Neural progenitor cell (in vitro differentiated cells): ENCODE data around the gene RCOR1. TPM values are rescaled to one million over a fixed set of nuclear protein-coding genes. Genes with fewer than 3 reads are reported as not detected.

Experiments used
- DNase-seq: peaks from one replicate; pipeline ENCODE4 v3.0.0-alpha.2; 2016; ENCODE audit warnings: low spot score
- H2AFZ ChIP-seq: fragments of 200-600 bp; sonication (generic); replicated peaks from 2 replicates; pipeline ENCODE4 v1.6.1; 2016; ENCODE audit warnings: antibody characterized with exemption
- H3F3A ChIP-seq: fragments of 200-600 bp; sonication (generic); 2 replicates; pipeline ENCODE4 v1.6.1; 2016; ENCODE audit warnings: antibody characterized with exemption, low read depth
- H3K27ac ChIP-seq: fragments of 200-600 bp; sonication (generic); 2 replicates; pipeline ENCODE4 v1.5.1; 2016; ENCODE audit warnings: mild to moderate bottlenecking
- H3K27me3 ChIP-seq: fragments of 200-600 bp; sonication (generic); 2 replicates; pipeline ENCODE4 v1.6.1; 2016; ENCODE audit warnings: mild to moderate bottlenecking, moderate library complexity
- H3K36me3 ChIP-seq: fragments of 200-600 bp; sonication (generic); 2 replicates; pipeline ENCODE4 v1.5.1; 2016
- H3K4me1 ChIP-seq: fragments of 200-600 bp; sonication (generic); 2 replicates; pipeline ENCODE4 v1.6.1; 2016; ENCODE audit warnings: mixed run types
- H3K4me2 ChIP-seq: fragments of 200-600 bp; sonication (generic); 2 replicates; pipeline ENCODE4 v1.6.1; 2016
- H3K4me3 ChIP-seq: fragments of 200-600 bp; sonication (generic); 2 replicates; pipeline ENCODE4 v1.5.1; 2016
- H3K79me2 ChIP-seq: fragments of 200-600 bp; sonication (generic); 2 replicates; pipeline ENCODE4 v1.6.1; 2016; ENCODE audit warnings: low read depth
- H3K9ac ChIP-seq: fragments of 200-600 bp; sonication (generic); 2 replicates; pipeline ENCODE4 v1.6.1; 2016
- H3K9me3 ChIP-seq: fragments of 200-600 bp; sonication (generic); 2 replicates; pipeline ENCODE4 v1.5.1; 2016; ENCODE audit warnings: low read depth
- H4K20me1 ChIP-seq: fragments of 200-600 bp; sonication (generic); 2 replicates; pipeline ENCODE4 v1.6.1; 2016; ENCODE audit warnings: low read depth
- H3K27ac Mint-ChIP-seq: 3 replicates; pipeline ENCODE4 v1.8.0; 2021; ENCODE audit warnings: mixed read lengths
- H3K27me3 Mint-ChIP-seq: 2 replicates; pipeline ENCODE4 v1.8.0; 2022; ENCODE audit warnings: low read depth, mild to moderate bottlenecking, inconsistent platforms, moderate library complexity, mixed read lengths; ENCODE audit not compliant: insufficient read depth
- H3K36me3 Mint-ChIP-seq: 3 replicates; pipeline ENCODE4 v1.8.0; 2021; ENCODE audit warnings: mixed read lengths
- H3K4me1 Mint-ChIP-seq: 3 replicates; pipeline ENCODE4 v1.8.0; 2021; ENCODE audit warnings: mixed read lengths
- H3K4me3 Mint-ChIP-seq: 3 replicates; pipeline ENCODE4 v1.8.0; 2021; ENCODE audit warnings: mild to moderate bottlenecking, moderate library complexity, mixed read lengths
- H3K9me3 Mint-ChIP-seq: 3 replicates; pipeline ENCODE4 v1.8.0; 2020; ENCODE audit warnings: mixed read lengths
- EZH2 ChIP-seq: fragments of 200-600 bp; sonication (generic); IDR thresholded peaks from 2 replicates; pipeline ENCODE4 v1.6.1; 2017; ENCODE audit warnings: antibody characterized with exemption, mild to moderate bottlenecking, moderate library complexity
- EZH2phosphoT487 ChIP-seq: fragments of 200-600 bp; sonication (generic); IDR thresholded peaks from 2 replicates; pipeline ENCODE4 v1.6.1; 2017; ENCODE audit warnings: antibody characterized with exemption
- total RNA-seq: library from RNA; depleted of rRNA; stranded (reverse); fragments of >200 nt; gene quantifications from 2 replicates; pipeline ENCODE4 v1.2.3, GENCODE V29; 2015; ENCODE audit warnings: low replicate concordance
- TF ChIP-seq, protein P1 (sequence below): fragments of 200-600 bp; sonication (generic); IDR thresholded peaks from 2 replicates; pipeline ENCODE4 v1.5.1; 2017; ENCODE audit warnings: antibody characterized with exemption, mild to moderate bottlenecking

Gene RCOR1
- total RNA-seq, 1 donor from 2014 or later: 33.7 TPM

GRCh38 chr14:102629808-102630350 is 37.4 kb downstream of the RCOR1 start:
- peak overlapping the region; percentile 85 for H3K27ac Mint-ChIP-seq
- no peak overlapping the region for H3K4me3 ChIP-seq
- H3K9me3 ChIP-seq: no peaks in the 10 kb centered on the region
- H3K27me3 Mint-ChIP-seq: no peaks in the 10 kb centered on the region
- H3K27ac ChIP-seq: peak overlapping the region; percentile 82
- no peak overlapping the region for H3K9ac ChIP-seq
- H3K4me3 Mint-ChIP-seq: no peak overlapping the region
- H4K20me1 ChIP-seq: peaks cover 60% of the 10 kb centered on the region
- TF ChIP-seq EZH2 (no peak), EZH2phosphoT487 (no peak)
- TF ChIP-seq, protein P1, sequence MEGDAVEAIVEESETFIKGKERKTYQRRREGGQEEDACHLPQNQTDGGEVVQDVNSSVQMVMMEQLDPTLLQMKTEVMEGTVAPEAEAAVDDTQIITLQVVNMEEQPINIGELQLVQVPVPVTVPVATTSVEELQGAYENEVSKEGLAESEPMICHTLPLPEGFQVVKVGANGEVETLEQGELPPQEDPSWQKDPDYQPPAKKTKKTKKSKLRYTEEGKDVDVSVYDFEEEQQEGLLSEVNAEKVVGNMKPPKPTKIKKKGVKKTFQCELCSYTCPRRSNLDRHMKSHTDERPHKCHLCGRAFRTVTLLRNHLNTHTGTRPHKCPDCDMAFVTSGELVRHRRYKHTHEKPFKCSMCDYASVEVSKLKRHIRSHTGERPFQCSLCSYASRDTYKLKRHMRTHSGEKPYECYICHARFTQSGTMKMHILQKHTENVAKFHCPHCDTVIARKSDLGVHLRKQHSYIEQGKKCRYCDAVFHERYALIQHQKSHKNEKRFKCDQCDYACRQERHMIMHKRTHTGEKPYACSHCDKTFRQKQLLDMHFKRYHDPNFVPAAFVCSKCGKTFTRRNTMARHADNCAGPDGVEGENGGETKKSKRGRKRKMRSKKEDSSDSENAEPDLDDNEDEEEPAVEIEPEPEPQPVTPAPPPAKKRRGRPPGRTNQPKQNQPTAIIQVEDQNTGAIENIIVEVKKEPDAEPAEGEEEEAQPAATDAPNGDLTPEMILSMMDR: no peak
- peaks cover 97% of the 10 kb centered on the region for H3K79me2 ChIP-seq
- peaks cover 24% of the 10 kb centered on the region for H3K4me1 Mint-ChIP-seq
- H3F3A ChIP-seq: peaks cover 41% of the 10 kb centered on the region
- H3K4me2 ChIP-seq: peak overlapping the region; percentile 29
- no peaks in the 10 kb centered on the region for H3K9me3 Mint-ChIP-seq
- peaks cover 24% of the 10 kb centered on the region for H3K4me1 ChIP-seq
- H3K36me3 Mint-ChIP-seq: peaks cover 6% of the 10 kb centered on the region
- H3K27me3 ChIP-seq: no peaks in the 10 kb centered on the region
- DNase-seq: peak; percentile 21
- no peak overlapping the region for H2AFZ ChIP-seq
- no peaks in the 10 kb centered on the region for H3K36me3 ChIP-seq

GRCh38 chr14:102630405-102630804 is 38.0 kb downstream of the RCOR1 start:
- H3K9ac ChIP-seq: no peak overlapping the region
- peaks cover 24% of the 10 kb centered on the region for H3K4me1 ChIP-seq
- H4K20me1 ChIP-seq: peaks cover 60% of the 10 kb centered on the region
- H3F3A ChIP-seq: peaks cover 39% of the 10 kb centered on the region
- Mint-ChIP-seq H3K9me3 (no peaks in the 10 kb centered on the region), H3K4me3 (no peak overlapping the region), H3K4me1 (peaks cover 24% of the 10 kb centered on the region), H3K27ac (peak overlapping the region; percentile 85), H3K27me3 (no peaks in the 10 kb centered on the region), H3K36me3 (peaks cover 6% of the 10 kb centered on the region)
- H3K9me3 ChIP-seq: no peaks in the 10 kb centered on the region
- peak overlapping the region; percentile 82 for H3K27ac ChIP-seq
- peaks cover 97% of the 10 kb centered on the region for H3K79me2 ChIP-seq
- no peaks in the 10 kb centered on the region for H3K36me3 ChIP-seq
- H2AFZ ChIP-seq: no peak overlapping the region
- TF ChIP-seq EZH2 (no peak), EZH2phosphoT487 (no peak)
- TF ChIP-seq, protein P1: no peak
- H3K27me3 ChIP-seq: no peaks in the 10 kb centered on the region
- DNase-seq: no peak
- H3K4me3 ChIP-seq: no peak overlapping the region
- peak overlapping the region; percentile 29 for H3K4me2 ChIP-seq

GRCh38 chr14:102630881-102631280 is 38.4 kb downstream of the RCOR1 start:
- peaks cover 34% of the 10 kb centered on the region for H3F3A ChIP-seq
- DNase-seq: no peak
- H3K4me3 Mint-ChIP-seq: no peak overlapping the region
- H3K27me3 ChIP-seq: no peaks in the 10 kb centered on the region
- H3K27ac Mint-ChIP-seq: no peak overlapping the region
- peaks cover 97% of the 10 kb centered on the region for H3K79me2 ChIP-seq
- H3K9ac ChIP-seq: no peak overlapping the region
- no peak overlapping the region for H3K4me3 ChIP-seq
- peaks cover 24% of the 10 kb centered on the region for H3K4me1 ChIP-seq
- peaks cover 56% of the 10 kb centered on the region for H4K20me1 ChIP-seq
- H3K27ac ChIP-seq: no peak overlapping the region
- peaks cover 4% of the 10 kb centered on the region for H3K36me3 Mint-ChIP-seq
- no peaks in the 10 kb centered on the region for H3K9me3 ChIP-seq
- no peaks in the 10 kb centered on the region for H3K36me3 ChIP-seq
- no peak overlapping the region for H2AFZ ChIP-seq
- H3K27me3 Mint-ChIP-seq: no peaks in the 10 kb centered on the region
- peak overlapping the region; percentile 29 for H3K4me2 ChIP-seq
- TF ChIP-seq EZH2 (no peak), EZH2phosphoT487 (no peak)
- TF ChIP-seq, protein P1: no peak
- H3K4me1 Mint-ChIP-seq: peaks cover 21% of the 10 kb centered on the region
- no peaks in the 10 kb centered on the region for H3K9me3 Mint-ChIP-seq
